ENCODE data around the gene HOXA3. TPM values are rescaled to one million over a fixed set of nuclear protein-coding genes. Genes with fewer than 3 reads are reported as not detected.
A peak's percentile ranks its signal among the peaks of the same experiment; 100 is the strongest.

Gene HOXA3
- total RNA-seq, 1 experiment from 2014 or later = not detected

DNA sequence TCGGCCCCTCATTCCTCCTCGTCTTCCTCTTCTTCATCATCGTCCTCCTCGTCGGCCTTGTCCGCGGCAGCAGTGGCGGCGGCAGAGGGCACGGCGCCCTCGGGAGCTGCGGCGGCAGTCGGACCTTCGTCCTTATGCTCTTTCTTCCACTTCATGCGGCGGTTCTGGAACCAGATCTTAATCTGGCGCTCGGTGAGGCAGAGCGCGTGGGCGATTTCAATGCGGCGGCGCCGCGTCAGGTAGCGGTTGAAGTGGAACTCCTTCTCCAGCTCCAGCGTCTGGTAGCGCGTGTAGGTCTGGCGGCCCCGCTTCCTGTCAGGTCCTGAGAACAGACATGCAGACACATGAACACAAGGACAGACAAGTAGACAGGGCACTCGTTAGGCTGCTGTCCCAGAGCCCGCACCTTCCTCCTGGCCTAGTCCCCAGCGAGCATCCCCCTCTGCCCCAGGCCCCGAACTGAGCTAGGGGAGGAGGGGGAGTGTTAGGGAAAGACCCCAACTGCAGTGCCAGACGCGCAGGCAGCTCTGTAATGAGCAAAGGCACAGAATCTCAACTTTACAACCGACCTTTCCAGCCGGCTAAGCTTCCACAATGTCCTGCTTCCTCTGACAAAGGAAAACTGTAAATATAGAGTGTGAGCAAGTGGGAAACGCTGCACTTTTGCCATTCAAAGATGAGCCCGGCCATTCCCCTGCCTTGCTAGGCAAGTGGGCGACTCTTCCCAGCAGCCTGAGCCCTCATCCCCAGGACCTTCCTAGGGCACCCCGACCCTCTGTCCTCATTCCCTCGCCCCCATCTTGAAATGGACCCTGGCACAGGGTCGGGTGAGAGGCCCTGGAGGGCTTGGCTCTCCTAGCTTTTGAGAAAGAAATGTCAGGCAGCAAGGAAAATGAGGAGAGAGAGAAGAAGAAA, 2.8 kb upstream of the HOXA3 start:
- ATAC-seq (no peak), DNase-seq (ENCODE audit: low spot score) (no peak)
- POLR2A ChIA-PET = interaction anchor here (0.5 kb wide), 1 partner anchor 742 kb away, joined by 3 read pairs; no protein-coding TSS in a partner anchor
- Mint-ChIP-seq H3K4me3 (peak overlapping the region; percentile 53), H3K9me3 (no peaks in the 10 kb centered on the region), H3K4me1 (peaks cover 23% of the 10 kb centered on the region), H3K27ac (no peak overlapping the region), H3K36me3 (peaks cover 3% of the 10 kb centered on the region), H3K27me3 (ENCODE audit: low read depth) (peaks cover 100% of the 10 kb centered on the region)
- CTCF ChIA-PET = interaction anchor here (2.0 kb wide), 1 partner anchor 12 kb away, joined by 8 read pairs; the partner anchor contains the start of gene HOXA5
- TF ChIP-seq ZNF121 (CRISPR knock-in tag; IDR thresholded peaks at IDR 0.05) (no peak), GABPB1 (CRISPR knock-in tag; IDR thresholded peaks at IDR 0.05) (no peak), RELA (CRISPR knock-in tag; IDR thresholded peaks at IDR 0.05; ENCODE audit: borderline replicate concordance) (no peak)

DNA sequence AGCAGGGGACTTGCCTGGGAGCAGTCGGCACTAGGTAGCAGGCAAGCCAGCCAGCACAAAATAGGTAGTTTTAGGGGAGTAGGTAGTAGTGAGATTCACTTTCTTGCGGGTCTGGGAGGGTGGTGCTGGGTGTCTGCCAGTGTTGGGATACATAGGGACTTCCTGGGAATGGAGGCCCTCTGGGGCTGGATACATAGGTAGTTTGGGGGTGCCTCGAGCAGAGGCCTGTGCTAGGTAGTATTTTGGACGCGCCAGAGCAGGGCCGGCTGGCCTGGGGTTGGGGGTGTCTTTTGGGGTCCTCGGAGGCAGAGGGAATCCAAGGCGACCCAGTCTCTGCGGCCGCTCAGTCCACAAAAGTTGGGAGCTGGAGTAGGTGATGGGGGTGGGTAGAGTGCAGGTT, 2.0 kb upstream of the HOXA3 start:
- H3K4me3 Mint-ChIP-seq = no peak overlapping the region
- ChIA-PET POLR2A (no interaction called here), CTCF (interaction anchor here (0.9 to 2.0 kb wide), 2 partner anchors 11 to 25 kb away, joined by 4 to 8 read pairs; partner anchors contain the start of gene HOXA5)
- no peak overlapping the region for H3K27ac Mint-ChIP-seq
- no peak for ATAC-seq
- H3K27me3 Mint-ChIP-seq (ENCODE audit: low read depth) = peaks cover 100% of the 10 kb centered on the region
- TF ChIP-seq NFYB (CRISPR knock-in tag; conservative IDR thresholded peaks at IDR 0.05; ENCODE audit: low read depth) = no peak
- no peak for TF ChIP-seq HMGXB4 (CRISPR knock-in tag; IDR thresholded peaks at IDR 0.05)
- no peak for TF ChIP-seq FOXK1 (CRISPR knock-in tag; IDR thresholded peaks at IDR 0.05)
- no peak for TF ChIP-seq ZNF281 (CRISPR knock-in tag; IDR thresholded peaks at IDR 0.05)
- TF ChIP-seq HMGA2 (CRISPR knock-in tag; IDR thresholded peaks at IDR 0.05) = no peak
- TF ChIP-seq IRF2 (CRISPR knock-in tag; IDR thresholded peaks at IDR 0.05; ENCODE audit: borderline replicate concordance, low read depth) = no peak
- no peak for TF ChIP-seq MXD4 (CRISPR knock-in tag; IDR thresholded peaks at IDR 0.05; ENCODE audit: borderline replicate concordance)
- TF ChIP-seq SMAD4 (CRISPR knock-in tag; IDR thresholded peaks at IDR 0.05) = no peak
- H3K9me3 Mint-ChIP-seq = no peaks in the 10 kb centered on the region
- DNase-seq (ENCODE audit: low spot score) = no peak
- H3K36me3 Mint-ChIP-seq = peaks cover 3% of the 10 kb centered on the region
- peaks cover 23% of the 10 kb centered on the region for H3K4me1 Mint-ChIP-seq

- Mint-ChIP-seq H3K9me3 (no peaks in the 10 kb centered on the region), H3K4me1 (peaks cover 24% of the 10 kb centered on the region), H3K4me3 (no peak overlapping the region), H3K36me3 (peaks cover 3% of the 10 kb centered on the region), H3K27me3 (ENCODE audit: low read depth) (peaks cover 100% of the 10 kb centered on the region), H3K27ac (no peak overlapping the region)
- no peak for ATAC-seq
- no peak for DNase-seq (ENCODE audit: low spot score)
- CTCF ChIA-PET = interaction anchor here (0.9 to 4.0 kb wide), 4 partner anchors 8 to 26 kb away, joined by 4 to 74 read pairs (median 11); partner anchors contain the start of gene HOXA5
- TF ChIP-seq SOX15 (CRISPR knock-in tag; IDR thresholded peaks at IDR 0.05) = no peak
- TF ChIP-seq SP1 (CRISPR knock-in tag; conservative IDR thresholded peaks at IDR 0.05) = no peak
- no peak for TF ChIP-seq RELA (CRISPR knock-in tag; IDR thresholded peaks at IDR 0.05; ENCODE audit: borderline replicate concordance)
- TF ChIP-seq FOXJ3 (CRISPR knock-in tag; IDR thresholded peaks at IDR 0.05; ENCODE audit: borderline replicate concordance) = no peak
- TF ChIP-seq, protein P1, sequence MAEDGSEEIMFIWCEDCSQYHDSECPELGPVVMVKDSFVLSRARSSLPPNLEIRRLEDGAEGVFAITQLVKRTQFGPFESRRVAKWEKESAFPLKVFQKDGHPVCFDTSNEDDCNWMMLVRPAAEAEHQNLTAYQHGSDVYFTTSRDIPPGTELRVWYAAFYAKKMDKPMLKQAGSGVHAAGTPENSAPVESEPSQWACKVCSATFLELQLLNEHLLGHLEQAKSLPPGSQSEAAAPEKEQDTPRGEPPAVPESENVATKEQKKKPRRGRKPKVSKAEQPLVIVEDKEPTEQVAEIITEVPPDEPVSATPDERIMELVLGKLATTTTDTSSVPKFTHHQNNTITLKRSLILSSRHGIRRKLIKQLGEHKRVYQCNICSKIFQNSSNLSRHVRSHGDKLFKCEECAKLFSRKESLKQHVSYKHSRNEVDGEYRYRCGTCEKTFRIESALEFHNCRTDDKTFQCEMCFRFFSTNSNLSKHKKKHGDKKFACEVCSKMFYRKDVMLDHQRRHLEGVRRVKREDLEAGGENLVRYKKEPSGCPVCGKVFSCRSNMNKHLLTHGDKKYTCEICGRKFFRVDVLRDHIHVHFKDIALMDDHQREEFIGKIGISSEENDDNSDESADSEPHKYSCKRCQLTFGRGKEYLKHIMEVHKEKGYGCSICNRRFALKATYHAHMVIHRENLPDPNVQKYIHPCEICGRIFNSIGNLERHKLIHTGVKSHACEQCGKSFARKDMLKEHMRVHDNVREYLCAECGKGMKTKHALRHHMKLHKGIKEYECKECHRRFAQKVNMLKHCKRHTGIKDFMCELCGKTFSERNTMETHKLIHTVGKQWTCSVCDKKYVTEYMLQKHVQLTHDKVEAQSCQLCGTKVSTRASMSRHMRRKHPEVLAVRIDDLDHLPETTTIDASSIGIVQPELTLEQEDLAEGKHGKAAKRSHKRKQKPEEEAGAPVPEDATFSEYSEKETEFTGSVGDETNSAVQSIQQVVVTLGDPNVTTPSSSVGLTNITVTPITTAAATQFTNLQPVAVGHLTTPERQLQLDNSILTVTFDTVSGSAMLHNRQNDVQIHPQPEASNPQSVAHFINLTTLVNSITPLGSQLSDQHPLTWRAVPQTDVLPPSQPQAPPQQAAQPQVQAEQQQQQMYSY (CRISPR knock-in tag; IDR thresholded peaks at IDR 0.05) = no peak
- TF ChIP-seq RORB (CRISPR knock-in tag; IDR thresholded peaks at IDR 0.05) = no peak
- POLR2A ChIA-PET = no interaction called here
These were observed 1.1 kb upstream of the HOXA3 start for GRCh38 chr7:27153526-27153925.

Measured in WTC11 (cell line).